SIG-M5 (cell line): ENCODE data around the gene COX14.
"Not testable (repeated sequence)": the region's sequence is repeated elsewhere in the genome, so short reads cannot be mapped to it uniquely, and the experiment has no call there.

Experiments used
- DNase-seq: peaks from one replicate; lab custom pipeline; 2025; lab: John Stamatoyannopoulos, UW

Gene COX14

DNA sequence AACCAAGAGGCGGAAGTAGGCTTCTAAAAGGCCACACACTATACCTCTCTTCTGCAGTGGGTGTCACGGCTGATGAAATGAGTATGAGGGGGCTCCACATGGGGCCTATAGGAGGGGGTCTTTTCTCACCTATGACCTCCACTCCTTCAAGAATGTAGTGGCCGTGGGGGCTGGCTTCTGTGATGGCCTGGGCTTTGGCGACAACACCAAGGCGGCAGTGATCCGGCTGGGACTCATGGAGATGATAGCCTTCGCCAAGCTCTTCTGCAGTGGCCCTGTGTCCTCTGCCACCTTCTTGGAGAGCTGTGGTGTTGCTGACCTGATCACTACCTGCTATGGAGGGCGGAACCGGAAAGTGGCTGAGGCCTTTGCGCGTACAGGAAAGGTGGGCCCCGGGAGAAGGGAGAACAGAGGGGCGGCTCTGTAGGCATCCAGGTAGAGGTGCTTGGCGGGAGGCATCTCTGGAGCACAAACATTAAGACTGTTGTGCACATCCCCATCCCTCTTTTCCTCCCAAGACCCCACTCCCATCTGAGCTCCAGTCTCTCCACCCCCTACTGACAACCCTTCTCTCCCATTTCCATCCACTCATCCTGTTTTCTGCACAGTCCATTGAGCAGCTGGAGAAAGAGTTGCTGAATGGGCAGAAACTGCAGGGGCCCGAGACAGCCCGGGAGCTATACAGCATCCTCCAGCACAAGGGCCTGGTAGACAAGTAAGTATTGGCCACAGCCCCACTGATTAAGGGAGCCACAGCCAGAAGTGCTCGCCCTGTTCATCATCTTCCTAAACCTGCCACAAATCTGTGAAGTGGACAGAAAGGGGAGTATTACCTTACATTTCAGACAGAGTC is 4.4 kb upstream of the COX14 start:
- no peak for DNase-seq

DNA sequence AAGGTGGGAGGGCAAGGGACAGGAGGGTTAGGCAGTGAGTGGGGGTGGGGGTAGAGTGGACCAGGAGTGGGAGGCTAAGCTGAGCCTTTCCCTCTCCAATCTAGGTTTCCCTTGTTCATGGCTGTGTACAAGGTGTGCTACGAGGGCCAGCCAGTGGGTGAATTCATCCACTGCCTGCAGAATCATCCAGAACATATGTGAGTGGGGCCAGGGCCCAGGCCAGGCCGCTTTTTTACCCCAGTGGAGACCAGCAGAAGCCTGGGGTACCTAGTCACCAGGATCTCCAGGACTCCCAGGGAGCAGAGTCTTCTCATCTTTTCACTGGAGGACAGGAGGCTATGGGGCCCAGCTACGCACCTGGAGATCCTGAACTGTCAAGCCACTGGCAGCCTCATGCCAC is 2.7 kb upstream of the COX14 start:
- no peak for DNase-seq

DNA sequence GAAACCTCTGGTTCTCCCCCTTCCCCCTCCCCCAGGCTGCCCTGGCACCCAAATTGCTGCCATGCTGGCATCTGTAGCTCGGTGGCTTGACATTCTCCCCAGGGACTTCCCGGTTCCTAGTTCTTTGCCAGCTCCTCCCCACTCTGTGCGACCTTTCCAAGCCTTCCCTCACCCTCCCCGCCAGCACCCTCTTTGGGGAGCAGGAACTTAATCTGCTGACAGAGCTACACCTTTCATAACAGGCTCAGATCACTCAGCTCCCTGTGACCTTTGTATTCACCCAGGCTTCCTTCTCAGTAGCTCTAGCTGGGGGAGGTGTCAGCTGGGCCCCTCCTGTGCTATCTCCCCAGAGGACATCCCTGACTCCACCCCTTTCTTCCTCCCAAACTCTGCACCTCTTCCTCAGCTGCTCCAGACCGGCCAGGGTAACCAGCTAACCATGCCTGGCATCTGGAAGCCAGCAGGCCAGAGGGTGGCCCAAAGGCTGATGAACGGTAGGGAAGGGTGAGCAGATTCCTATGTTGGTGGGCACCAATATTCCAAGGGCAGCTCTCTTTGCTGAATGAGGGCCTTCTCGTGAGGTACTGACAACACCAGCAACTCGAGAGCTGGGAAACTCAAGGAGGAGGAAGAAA is 1.8 kb upstream of the COX14 start:
- no peak for DNase-seq

DNA sequence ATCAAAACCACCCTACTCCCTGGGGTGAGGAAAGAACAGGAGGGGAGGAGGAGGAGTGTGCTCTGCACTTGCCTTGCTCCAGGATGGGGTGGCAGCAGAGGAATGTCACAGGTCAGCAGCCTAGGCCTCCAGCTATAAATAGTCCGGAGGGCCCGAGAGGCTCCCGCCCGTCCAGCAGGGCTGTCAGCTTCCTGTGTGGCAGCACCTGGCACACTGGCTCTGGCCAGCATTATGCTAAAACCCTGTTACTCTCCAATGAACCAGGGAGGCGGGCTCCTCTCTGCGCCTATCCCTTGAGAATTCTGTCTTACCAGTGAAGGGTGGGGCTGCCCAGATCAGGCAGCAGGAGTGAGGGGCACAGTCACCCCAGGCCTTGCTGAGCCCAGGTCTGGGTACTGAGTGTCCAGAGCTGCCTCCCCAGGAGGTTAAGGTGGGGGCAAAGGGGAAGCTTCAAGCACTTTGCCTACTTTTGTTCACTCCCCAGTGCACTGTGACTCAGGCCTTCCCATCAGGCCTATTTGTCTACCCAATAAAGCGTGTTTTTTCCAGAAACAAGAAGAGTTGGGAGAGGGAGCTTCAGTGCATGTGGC is 1.2 kb upstream of the COX14 start:
- DNase-seq, result no peak

DNA sequence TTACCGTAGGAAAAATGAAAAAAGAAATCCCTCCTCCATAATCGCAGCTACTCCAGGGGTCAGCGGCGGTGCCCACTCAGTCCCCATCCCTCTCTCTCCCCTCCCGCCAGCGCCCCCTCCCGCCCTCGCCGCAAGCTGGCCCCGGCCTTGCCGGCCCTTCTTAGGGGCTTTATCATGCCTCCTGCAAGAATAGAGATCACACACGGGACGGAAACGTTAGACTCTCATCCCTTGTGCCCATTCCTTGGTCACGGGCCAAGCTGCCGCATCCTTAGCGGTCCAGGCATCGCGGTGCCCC is 692 bp upstream of the COX14 start:
- DNase-seq, result no peak

DNA sequence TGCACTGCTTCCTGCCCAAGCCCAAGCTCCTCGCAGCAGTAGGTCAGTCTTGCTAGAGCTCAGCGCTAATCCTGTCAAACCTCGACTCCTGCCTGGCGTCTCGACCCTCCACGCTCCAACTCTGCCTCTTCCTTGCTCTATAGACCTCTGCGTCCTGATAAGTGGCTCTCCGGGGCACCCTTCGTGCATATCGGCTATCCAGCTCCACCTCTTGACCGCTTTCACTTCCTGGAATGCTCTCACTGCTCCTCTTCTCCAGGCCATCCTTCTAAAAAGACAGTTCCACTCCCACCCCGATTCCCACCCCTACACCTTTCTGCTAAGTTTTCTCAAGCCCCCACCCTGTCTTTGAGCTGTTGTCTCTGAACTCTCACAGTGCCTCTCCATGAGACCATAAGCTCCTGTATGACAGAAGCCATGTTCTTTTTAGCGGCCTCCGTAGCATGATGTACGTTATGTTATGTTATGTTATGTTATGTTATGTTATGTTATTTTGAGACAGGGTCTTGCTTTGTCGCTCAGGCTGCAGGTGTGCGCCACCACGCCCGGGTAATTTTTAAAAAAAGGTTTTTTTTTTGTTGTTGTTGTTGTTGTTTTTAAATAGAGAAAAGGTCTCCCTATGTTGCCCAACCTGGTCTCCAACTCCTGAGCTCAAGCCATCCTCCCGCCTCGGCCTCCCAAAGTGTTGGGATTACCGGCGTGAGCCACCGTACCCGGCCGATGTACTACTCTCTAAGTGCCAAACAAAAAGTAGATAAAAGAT is 601 bp downstream of the COX14 start:
- no peak for DNase-seq

DNA sequence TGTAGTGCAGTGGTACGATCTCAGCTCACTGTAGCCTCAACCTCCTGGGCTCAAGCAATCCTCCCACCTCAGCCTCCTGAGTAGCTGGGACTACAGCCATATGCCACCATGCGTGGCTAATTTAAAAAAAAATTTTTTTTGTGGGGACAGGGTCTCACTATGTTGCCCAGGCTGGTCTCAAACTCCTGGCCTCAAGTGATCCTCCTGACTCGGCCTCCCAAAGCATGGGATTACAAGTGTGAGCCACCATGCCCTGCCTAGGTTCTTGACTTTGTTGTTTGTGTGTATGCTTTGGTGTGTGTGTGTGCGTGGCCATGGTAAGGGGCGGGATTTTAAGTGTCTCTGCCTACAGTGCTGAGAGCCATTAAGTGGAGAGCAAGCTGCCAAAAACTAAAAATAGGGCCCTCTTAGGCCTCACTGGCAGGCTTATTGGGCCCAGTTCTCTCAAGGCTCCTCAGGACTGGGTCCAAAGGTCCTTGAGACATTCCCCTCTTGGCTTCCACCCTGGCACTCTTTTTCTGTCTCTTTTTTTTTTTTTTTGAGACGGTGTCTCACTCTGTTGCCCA is 5.1 kb downstream of the COX14 start:
- no peak for DNase-seq

DNA sequence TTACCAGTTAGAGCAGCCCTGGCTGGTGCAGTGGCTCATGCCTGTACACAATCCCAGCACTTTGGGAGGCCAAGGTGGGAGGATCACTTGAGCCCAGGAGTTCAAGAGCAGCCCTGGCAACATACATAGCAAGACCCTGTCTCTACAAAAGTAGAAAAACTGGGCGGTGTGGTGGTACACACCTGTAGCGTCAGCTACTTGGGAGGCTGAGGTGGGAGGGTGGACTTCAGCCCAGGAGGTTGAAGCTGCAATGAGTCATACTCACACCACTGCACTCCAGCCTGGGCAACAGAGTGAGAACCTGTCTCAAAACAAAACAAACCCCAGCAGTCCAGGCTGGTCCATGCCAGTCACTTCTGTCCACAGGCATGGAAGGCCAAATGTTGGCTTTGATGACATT is 7.4 kb downstream of the COX14 start:
- DNase-seq, result no peak

DNA sequence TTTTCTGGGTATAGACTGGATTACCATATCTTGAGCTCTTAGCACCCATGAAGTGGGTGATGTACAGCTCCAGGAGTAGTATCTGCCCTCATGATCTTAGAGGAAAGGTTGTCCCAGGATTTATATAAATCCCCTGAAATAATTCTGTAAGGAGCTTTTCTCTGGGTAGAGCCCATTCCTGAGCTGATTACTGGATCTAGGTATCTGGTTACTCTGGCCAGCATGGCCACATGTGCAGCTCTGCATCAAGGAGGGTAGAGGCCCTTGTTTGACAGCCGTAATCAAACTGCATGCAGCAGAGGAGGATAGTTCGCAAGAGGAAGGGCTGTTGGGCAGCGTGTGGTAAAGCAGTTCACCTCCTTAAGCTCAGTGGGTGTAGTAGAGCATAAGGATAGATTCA is 8.5 kb downstream of the COX14 start:
- no peak for DNase-seq

DNA sequence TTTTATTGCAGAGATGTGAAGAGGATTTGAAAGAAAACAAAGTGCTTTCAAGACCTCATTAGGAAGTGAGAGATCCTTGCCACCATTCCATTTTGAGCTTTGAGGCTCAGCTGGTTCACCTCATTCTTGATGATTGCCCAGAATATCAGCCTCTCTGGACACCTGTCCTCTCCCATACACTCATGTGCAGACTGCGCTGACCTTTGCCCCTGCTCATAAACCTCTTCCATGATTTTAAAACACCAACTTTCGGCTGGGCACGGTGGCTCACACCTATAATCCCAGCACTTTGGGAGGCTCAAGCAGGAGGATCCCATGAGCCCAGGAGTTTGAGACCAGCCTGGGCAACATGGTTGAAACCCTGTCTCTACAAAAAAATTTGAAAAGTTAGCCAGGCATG is 8.9 kb downstream of the COX14 start:
- DNase-seq, result no peak

DNA sequence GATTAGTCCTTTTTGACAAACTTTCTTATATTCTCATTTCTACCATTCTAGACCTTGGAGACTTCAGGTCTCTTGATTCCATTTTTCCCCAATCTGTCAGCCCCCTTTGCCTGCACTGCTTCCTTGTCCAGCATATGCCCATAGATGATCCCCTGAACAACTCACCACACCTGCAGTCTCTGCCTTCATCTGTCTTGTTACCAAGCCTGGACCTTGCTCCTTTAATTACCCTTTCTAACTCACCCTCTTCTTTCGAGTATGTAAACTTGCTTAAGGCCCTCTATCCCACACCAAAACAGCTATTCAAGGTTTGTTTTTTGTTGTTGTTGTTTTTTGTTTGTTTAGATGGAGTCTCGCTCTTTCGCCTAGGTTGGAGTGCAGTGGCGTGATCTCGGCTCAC is 9.6 kb downstream of the COX14 start:
- no peak for DNase-seq

DNA sequence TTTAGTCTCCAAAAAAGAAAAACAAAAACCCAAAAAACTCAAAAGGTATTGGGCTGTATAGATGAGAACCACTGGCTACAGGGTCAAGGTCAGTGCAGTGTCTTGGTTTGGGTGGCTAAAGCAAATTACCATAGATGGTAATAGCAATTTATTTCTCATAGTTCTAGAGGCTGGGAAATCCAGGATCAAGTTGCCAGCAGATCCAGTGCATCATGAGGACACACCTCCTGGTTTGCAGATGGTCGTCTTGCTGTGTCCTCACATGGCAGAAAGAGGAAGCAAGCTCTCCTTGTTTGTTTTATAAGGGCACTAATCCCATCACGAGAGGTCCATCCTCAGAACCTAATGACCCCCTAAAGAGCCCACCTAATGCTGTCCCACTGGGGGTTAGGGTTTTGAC is 11.2 kb downstream of the COX14 start:
- DNase-seq, result no peak

DNA sequence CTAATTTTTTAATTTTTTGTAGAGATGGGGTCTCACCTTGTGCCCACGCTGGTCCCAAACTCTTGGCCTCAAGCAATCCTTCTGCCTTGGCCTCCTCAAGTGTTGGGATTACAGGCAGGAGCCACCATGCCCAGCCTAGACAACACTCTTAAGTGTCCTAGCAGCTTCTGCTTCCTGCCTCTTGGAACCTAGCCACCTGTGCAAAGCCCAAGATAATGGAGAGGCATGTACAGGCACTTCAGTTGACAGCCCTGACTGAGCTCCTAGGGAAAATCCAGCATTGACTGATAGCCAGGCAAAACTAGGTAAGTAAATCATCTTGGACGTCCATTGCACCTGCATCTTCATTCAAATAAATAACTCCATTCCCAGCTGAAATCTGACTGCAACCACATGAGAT is 15.5 kb downstream of the COX14 start:
- no peak for DNase-seq

DNA sequence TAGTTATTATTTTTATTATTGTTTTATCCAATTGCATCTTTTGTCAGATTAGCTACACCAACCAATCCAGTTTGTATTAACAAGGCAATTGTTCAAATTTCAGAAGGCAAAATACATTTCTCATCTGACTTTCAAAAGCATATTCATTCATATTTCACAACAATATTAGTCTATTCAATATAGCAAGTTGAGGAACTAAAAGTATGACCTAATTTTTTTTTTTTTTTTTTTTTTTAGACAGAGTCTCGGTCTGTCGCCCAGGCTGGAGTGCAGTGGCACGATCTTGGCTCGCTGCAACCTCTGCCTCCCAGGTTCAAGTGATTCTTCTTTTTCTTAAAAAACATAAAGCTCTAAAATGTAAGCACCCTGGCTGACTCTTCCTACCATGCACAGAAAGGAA is 17.3 kb downstream of the COX14 start:
- no peak for DNase-seq

DNA sequence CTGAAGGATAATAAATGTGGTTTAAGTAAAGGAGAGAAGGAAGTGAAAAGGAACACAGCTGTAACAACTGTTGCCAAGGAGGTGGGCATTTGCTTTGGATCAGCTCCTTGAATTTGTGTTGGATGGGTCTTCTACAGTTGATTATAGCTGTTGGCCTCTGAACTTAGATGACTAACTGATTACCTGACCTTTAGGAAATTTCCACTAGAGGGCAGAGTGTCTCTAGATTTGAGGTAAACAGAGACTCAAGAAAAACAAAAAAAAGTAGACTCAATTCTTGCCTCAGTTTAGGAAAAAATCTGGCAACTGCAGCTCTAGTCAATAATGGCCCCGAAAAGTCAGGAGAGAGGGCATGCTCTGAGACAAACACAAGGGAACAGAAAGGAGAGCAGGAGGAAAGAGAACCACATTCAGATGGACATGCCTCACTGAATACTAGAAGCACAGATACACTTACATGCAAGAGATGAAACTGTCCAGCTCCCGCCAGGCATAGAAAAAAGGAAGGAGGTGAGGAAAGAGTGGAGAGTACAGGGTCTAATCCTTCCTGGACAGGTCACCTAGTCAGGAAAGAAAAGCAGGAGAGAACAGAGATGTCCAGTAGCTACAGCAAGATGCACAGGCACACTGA is 20.6 kb downstream of the COX14 start:
- DNase-seq, result no peak

DNA sequence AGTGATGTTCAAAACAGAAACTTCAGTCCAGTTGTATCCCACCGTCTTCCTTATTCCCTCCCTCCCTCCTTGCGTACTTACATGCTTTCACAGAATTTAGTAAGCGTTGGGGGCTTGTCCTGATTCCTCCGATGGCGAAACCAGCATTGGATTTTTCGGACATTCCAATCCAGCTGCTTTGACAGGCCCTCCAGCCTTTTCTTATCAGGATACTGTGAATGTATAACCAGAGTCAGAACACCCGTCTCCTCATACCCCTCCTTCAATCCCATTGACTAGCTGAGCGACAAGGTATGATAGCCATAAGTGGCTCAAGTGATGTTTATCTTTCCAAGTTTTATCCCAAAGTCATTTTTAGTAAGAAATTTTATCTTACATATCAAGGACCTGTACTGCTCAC is 31.0 kb downstream of the COX14 start:
- DNase-seq, result no peak

DNA sequence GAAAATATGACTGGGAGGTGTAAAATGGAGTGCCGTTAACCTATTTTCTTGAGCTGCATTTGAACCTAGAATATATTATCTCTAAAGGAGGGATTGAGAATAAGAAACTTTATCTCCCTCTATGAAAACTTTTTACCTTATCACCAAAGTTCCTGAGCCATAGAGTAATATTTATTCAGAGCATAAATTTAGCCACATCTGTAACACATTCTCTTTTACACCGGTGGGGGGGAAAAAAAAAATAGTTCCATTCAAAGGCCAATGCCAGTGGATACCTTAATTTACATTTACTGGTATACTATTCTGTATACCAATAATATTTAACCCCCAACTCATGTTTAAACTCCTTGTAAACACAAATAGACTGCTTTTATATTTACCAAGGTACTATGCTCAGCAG is 33.4 kb downstream of the COX14 start:
- DNase-seq, result no peak

DNA sequence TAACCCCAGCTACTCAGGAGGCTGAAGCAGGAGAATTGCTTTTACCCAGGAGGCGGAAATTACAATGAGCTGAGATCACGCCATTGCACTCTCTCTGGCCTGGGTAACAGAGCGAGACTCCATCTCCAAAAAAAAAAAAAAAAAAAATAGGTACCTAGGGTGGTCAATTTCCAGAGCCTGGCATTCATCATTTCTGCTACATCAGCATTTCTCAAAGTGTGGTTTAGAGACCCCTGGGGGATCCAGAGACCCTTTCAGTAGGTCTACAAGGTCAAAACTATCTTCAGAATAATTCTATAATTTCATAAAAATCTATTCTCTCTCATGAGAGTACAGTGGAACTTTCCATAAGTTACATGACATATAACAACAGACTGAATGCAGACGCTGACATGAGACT is 35.2 kb downstream of the COX14 start:
- no peak for DNase-seq

DNA sequence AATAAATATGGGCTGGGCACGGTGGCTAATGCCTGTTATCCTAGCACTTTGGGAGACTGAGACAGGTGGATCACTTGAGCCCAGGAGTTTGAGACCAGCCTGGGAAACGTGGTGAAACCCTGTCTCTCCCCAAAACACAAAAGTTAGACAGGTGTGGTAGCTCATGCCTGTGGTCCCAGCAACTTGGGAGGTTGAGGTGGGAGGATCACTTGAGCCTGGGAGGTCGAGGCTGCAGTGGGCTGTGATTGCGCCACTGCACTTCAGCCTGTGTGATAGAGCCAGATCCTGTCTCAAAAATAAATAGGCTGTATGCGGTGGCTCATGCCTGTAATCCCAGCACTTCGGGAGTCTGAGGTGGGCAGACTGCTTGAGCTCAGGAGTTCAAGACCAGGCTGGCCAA is 36.0 kb downstream of the COX14 start:
- not testable (repeated sequence) for DNase-seq

DNA sequence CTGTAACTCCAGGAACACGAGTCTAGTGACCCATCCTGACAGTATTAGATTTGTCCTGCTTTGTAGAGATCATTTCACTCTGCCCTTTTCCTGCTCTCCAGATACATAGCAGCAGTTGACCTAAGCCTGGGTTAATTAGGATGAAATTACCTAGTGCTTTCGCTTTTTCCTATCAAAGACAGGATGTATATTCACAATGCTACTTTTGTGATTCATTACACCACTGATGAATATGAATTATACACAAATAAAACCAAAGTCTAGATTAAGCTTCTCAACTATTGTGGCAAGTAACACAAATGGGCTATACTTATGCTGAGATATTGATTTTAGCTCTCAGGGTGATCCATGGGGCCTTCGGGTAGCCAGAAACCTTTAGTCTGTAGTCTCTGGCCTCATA is 37.3 kb downstream of the COX14 start:
- no peak for DNase-seq

DNA sequence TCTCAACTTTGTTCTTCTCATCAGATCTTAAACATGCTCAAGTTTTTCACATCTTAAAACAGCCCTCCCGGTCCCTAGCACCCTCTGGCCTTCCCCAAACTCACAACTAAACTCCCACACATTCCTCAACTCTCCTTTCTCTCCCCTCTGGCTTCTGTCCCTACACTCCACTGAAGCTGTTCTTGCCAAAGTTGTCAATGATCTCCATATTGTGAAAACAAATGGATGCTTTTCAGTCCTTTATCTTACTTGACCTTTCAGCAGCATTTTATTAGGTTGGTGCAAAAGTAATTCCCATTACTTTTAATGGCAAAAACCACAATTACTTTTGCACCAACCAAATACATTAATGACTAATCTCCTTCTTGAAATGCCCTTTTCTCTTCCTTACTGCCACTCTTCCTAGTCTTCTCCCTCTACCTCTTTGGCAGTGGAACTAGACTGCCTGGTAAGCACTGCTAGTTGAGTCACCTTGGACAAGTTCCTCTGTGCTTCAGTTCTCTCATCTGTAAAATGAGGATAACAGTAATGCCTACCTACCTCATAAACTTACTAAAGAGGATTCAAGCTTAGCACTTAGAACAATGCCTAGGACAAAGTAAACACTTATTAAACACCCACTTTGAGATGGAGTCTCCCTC is 39.1 kb downstream of the COX14 start:
- DNase-seq, result no peak

DNA sequence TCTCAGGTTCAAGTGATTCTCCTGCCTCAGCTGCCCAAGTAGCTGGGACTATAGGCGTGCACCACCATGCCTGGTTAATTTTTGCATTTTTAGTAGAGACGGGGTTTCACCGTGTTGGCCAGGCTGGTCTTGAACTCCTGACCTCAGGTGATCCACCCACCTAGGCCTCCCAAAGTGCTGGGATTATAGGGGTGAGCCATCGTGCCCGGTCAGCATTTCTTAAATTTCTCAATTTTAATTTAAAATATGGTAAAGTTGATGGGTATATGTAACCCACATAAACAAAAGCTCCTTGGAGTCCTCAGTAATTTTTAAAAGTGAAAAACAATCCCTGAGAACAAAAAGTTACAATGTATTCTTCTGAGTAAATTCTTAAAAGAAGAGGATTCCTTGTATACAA is 42.9 kb downstream of the COX14 start:
- not testable (repeated sequence) for DNase-seq
